Measurements from ENCODE around the gene STKLD1.

The STKLD1 gene

DNA sequence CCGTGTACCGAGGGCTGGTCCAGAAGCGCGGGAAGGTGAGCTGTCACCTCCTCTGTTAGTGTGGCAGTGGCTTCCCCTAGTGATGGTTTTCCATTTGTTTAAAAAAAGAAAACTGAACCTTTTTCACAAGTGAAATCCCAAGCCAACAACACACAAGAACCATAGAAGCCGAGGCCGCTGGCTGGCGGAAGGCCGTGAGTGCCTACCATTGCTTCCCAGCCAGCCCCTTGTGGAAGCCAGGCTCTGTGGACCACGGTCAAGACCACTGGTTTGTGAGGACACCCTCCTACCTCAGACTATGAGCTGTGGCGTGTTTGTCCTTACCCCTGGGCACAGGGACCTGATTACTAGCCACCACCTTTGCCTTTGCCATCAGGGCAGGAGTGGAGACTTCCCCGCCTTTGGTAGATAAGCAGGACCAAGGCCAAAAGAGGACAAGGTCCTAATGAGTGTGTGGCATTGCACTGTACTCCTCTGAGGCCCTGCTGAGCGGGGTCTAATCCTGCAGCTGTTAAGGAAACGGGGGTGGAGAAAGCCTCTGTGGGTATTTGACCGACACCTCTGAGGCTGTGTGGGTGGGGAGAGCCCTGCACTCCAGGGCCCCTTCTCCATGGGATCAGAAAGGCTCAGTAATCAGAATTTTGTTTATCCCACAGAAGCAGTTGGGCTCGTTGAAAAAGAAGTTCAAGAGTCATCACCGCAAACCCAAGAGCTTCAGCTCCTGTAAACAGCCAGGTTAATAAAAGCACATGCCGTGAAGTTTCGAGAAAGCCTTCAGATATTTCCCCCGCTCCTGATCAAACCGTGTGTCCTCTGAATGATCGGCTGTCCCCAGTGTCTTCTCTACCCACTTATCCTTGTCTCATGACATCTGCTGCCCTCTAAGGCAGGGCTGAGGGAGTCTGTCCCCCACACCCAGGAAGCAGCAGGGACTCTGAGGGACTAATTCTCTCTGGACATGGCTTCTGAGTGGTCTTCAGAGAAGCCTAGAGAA is 15.5 kb upstream of the STKLD1 start:
- TF ChIP-seq ZNF776 (tag by site-specific recombination; IDR thresholded peaks at IDR 0.05; ENCODE audit: borderline replicate concordance): no peak
- TF ChIP-seq ZFHX2 (tag by site-specific recombination; conservative IDR thresholded peaks at IDR 0.05): 0 out of 2 replicates have a peak, but pooled peaks have one; percentile 37
- Histone ChIP-seq H3K36me3 (ENCODE audit: control insufficient read depth in 2 of 2, insufficient read depth in 1 of 2, low read length in 2 of 2) (peaks cover 3 to 82% of the 10 kb centered on the region in 2 experiments), H3K4me3 (ENCODE audit: low read depth, low read length) (no peak overlapping the region), H3K9me3 (ENCODE audit: control insufficient read depth, insufficient read depth, low read depth, low read length) (no peaks in the 10 kb centered on the region), H3K27ac (ENCODE audit: extremely low read depth, low read depth, low read length) (no peak overlapping the region), H3K4me1 (ENCODE audit: control insufficient read depth, insufficient read depth, low read length) (no peaks in the 10 kb centered on the region)
- CTCF ChIA-PET: interaction anchor here (0.9 to 1.7 kb wide), 5 partner anchors 16 to 126 kb away, joined by 3 to 7 read pairs (median 4); no protein-coding TSS in a partner anchor
- POLR2A ChIA-PET: interaction anchor here (1.2 to 6.6 kb wide), 3 partner anchors 10 to 14 kb away, joined by 3 to 89 read pairs (median 11); partner anchors contain the start of genes MED22 and RPL7A

DNA sequence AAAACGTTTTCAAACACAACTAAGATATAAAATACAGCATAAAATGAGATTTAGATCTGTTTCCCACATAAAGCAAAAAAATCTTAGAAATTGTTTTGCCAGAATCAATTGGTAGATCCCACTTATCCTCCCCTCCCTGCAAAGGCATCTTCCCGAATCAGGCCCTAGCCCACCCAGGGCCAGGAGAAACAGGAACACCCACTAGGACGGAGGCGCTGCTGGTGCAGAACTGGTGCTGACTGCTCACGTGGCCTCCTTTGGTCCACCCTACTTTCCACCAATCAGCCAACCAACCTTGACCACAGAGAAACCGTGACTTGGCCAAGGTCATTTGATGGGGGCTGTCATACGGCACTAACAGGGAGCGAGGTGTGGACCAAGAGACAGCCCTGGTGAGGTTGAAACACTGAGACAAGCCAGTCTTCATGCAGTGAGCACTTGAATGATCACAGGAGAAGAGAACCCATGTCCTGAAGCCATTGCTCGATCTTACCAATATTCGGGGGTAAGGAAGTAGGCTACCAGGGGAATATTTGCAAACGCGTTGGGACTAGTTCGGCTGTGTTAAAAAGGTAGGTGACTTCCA is 14.6 kb upstream of the STKLD1 start:
- POLR2A ChIA-PET: interaction anchor here (1.2 to 6.6 kb wide), 6 partner anchors 9 to 13 kb away, joined by 3 to 89 read pairs (median 13); partner anchors contain the start of genes MED22 and RPL7A
- H3K36me3 ChIP-seq (ENCODE audit: control insufficient read depth in 2 of 2, insufficient read depth in 1 of 2, low read length in 2 of 2): peaks cover 3 to 91% of the 10 kb centered on the region in 2 experiments

DNA sequence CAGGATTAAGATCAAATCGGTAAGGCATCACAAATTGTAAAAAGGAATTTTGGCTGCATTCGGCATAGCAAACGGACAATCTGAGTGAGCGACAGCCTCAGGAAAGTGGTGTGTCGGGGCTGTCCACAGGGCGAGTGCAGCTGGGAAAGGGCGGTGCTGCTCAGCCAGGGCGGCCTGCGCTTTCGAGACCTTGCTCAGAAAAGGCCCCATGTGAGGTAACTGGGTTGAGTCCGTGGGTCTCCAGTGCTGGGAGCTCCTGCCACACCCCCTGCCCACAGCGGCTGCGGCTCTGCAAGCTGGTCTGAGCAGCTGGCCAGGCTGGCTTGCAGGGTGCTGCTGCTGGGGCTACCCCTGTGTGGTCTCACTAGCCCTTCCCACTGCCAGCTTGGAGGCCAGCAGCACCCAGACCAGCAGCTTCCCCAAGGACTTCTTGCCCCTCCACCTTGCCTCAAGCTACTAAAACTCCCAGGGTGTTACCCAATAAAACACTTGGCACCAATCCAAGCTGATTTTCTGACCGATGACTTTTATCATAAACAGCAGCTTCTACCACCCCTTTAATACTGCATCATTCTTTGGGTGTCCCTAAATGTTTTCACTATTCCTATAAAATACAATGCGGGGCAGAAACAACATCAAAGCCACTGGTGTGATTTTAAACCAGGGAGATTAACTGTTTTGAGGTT is 13.7 kb upstream of the STKLD1 start:
- ChIA-PET POLR2A (interaction anchor here (1.3 to 5.6 kb wide), 3 partner anchors 9 to 14 kb away, joined by 6 to 35 read pairs (median 15); partner anchors contain the start of genes MED22 and RPL7A), CTCF (interaction anchor here (0.6 to 1.4 kb wide), 5 partner anchors 8 to 340 kb away, joined by 3 to 10 read pairs (median 3); no protein-coding TSS in a partner anchor)
- Histone ChIP-seq H3K4me1 (ENCODE audit: control insufficient read depth, insufficient read depth, low read length) (no peaks in the 10 kb centered on the region), H3K27ac (ENCODE audit: extremely low read depth, low read depth, low read length) (peak overlapping the region; percentile 37; the same call in 1 of the 2 replicates), H3K36me3 (ENCODE audit: control insufficient read depth in 2 of 2, insufficient read depth in 1 of 2, low read length in 2 of 2) (peaks cover 3 to 98% of the 10 kb centered on the region in 2 experiments), H3K4me3 (ENCODE audit: low read depth, low read length) (no peak overlapping the region), H3K9me3 (ENCODE audit: control insufficient read depth, insufficient read depth, low read depth, low read length) (no peaks in the 10 kb centered on the region)
- 0 out of 2 replicates have a peak, but pooled peaks have one; percentile 21 for TF ChIP-seq KLF9 (tag by site-specific recombination; IDR thresholded peaks at IDR 0.05; ENCODE audit: low read depth)
- no peak for TF ChIP-seq ZNF571 (tag by site-specific recombination; IDR thresholded peaks at IDR 0.05)
- TF ChIP-seq ZNF423 (tag by site-specific recombination; IDR thresholded peaks at IDR 0.05): peak; percentile 66
- peak; percentile 18; the same call in 1 of the 2 replicates for TF ChIP-seq ZIC2 (tag by site-specific recombination; IDR thresholded peaks at IDR 0.05)
- TF ChIP-seq EGR2 (tag by site-specific recombination; IDR thresholded peaks at IDR 0.05; ENCODE audit: low read depth): no peak

More for the DNA sequence above, 14.6 kb upstream of the STKLD1 start:
- Histone ChIP-seq H3K4me3 (ENCODE audit: low read depth, low read length) (no peak overlapping the region), H3K4me1 (ENCODE audit: control insufficient read depth, insufficient read depth, low read length) (no peaks in the 10 kb centered on the region), H3K27ac (ENCODE audit: extremely low read depth, low read depth, low read length) (no peak overlapping the region), H3K9me3 (ENCODE audit: control insufficient read depth, insufficient read depth, low read depth, low read length) (no peaks in the 10 kb centered on the region)
- CTCF ChIA-PET: interaction anchor here (0.6 to 1.4 kb wide), 2 partner anchors 7 to 125 kb away, joined by 3 to 10 read pairs; no protein-coding TSS in a partner anchor
- TF ChIP-seq ZNF529 (tag by site-specific recombination; IDR thresholded peaks at IDR 0.05; ENCODE audit: insufficient replicate concordance) (no peak), GLI2 (tag by site-specific recombination; IDR thresholded peaks at IDR 0.05; ENCODE audit: borderline replicate concordance, low read depth) (no peak), ZNF600 (tag by site-specific recombination; IDR thresholded peaks at IDR 0.05) (no peak), ZBTB48 (tag by site-specific recombination; IDR thresholded peaks at IDR 0.05) (no peak), ZNF202 (tag by site-specific recombination; IDR thresholded peaks at IDR 0.05; ENCODE audit: borderline replicate concordance) (no peak), SP7 (tag by site-specific recombination; IDR thresholded peaks at IDR 0.05) (no peak), MEIS1 (CRISPR knock-in tag; IDR thresholded peaks at IDR 0.05; ENCODE audit: borderline replicate concordance) (no peak), YY2 (tag by site-specific recombination; IDR thresholded peaks at IDR 0.05) (no peak), ZNF146 (tag by site-specific recombination; IDR thresholded peaks at IDR 0.05) (no peak), SCRT2 (tag by site-specific recombination; IDR thresholded peaks at IDR 0.05) (no peak), ZNF76 (tag by site-specific recombination; IDR thresholded peaks at IDR 0.05; ENCODE audit: borderline replicate concordance, low read depth) (no peak), ZXDB (tag by site-specific recombination; IDR thresholded peaks at IDR 0.05) (no peak), ZNF621 (tag by site-specific recombination; IDR thresholded peaks at IDR 0.05) (no peak), ZNF596 (tag by site-specific recombination; IDR thresholded peaks at IDR 0.05) (no peak), ZNF626 (tag by site-specific recombination; IDR thresholded peaks at IDR 0.05) (no peak), ZNF311 (tag by site-specific recombination; IDR thresholded peaks at IDR 0.05; ENCODE audit: borderline replicate concordance) (no peak), ZFP41 (tag by site-specific recombination; IDR thresholded peaks at IDR 0.05; ENCODE audit: borderline replicate concordance) (no peak)
- TF ChIP-seq, protein P1, sequence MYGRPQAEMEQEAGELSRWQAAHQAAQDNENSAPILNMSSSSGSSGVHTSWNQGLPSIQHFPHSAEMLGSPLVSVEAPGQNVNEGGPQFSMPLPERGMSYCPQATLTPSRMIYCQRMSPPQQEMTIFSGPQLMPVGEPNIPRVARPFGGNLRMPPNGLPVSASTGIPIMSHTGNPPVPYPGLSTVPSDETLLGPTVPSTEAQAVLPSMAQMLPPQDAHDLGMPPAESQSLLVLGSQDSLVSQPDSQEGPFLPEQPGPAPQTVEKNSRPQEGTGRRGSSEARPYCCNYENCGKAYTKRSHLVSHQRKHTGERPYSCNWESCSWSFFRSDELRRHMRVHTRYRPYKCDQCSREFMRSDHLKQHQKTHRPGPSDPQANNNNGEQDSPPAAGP (tag by site-specific recombination; IDR thresholded peaks at IDR 0.05): no peak
- TF ChIP-seq, protein P2, sequence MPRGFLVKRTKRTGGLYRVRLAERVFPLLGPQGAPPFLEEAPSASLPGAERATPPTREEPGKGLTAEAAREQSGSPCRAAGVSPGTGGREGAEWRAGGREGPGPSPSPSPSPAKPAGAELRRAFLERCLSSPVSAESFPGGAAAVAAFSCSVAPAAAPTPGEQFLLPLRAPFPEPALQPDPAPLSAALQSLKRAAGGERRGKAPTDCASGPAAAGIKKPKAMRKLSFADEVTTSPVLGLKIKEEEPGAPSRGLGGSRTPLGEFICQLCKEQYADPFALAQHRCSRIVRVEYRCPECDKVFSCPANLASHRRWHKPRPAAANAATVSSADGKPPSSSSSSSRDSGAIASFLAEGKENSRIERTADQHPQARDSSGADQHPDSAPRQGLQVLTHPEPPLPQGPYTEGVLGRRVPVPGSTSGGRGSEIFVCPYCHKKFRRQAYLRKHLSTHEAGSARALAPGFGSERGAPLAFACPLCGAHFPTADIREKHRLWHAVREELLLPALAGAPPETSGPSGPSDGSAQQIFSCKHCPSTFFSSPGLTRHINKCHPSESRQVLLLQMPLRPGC (tag by site-specific recombination; IDR thresholded peaks at IDR 0.05): no peak
